ENCODE results near the gene ARTN. TPM values are rescaled to one million over a fixed set of nuclear protein-coding genes. Genes with fewer than 3 reads are reported as not detected.

ARTN gene
- total RNA-seq, 2 donors from 2014 or later, result 4.1 to 5.4 TPM

- Histone ChIP-seq H3K36me3 (no peaks in the 10 kb centered on the region), H3K4me3 (peak overlapping the region; percentile 33 to 47), H3K27ac (peak overlapping the region; percentile 75), H3K4me1 (replicated peaks) (no peaks in the 10 kb centered on the region), H3K9me3 (no peaks in the 10 kb centered on the region), H3K27me3 (replicated peaks; ENCODE audit: insufficient read depth) (no peaks in the 10 kb centered on the region)
- intact Hi-C loops (cut with DNase I), result no loop called here
- TF ChIP-seq CTCF (IDR thresholded peaks at IDR 0.05) (no peak), POLR2AphosphoS5 (IDR thresholded peaks at IDR 0.05) (peak; percentile 32)
- WGBS, result 11% methylated on average over 34 of the region's 48 CpGs
- DNase-seq (ENCODE audit: low spot score), result peak; percentile 58
Observed at GRCh38 chr1:43935711-43936427, 2.3 kb downstream of the ARTN start.

- Histone ChIP-seq H3K36me3 (no peaks in the 10 kb centered on the region), H3K27me3 (replicated peaks; ENCODE audit: insufficient read depth) (no peaks in the 10 kb centered on the region), H3K27ac (peak overlapping the region; percentile 32 to 75), H3K4me1 (replicated peaks) (no peaks in the 10 kb centered on the region), H3K9me3 (no peaks in the 10 kb centered on the region), H3K4me3 (peak overlapping the region; percentile 33 to 47)
- no peak for DNase-seq (ENCODE audit: low spot score)
- WGBS, result 17% methylated on average over 21 of the region's 56 CpGs
- TF ChIP-seq POLR2A (IDR thresholded peaks at IDR 0.05) (no peak), POLR2AphosphoS5 (IDR thresholded peaks at IDR 0.05) (no peak), CTCF (IDR thresholded peaks at IDR 0.05) (peak in 1 of 4 experiments; percentile 37)
- intact Hi-C loops (cut with DNase I), result no loop called here
Observed at GRCh38 chr1:43936431-43937151, 3.0 kb downstream of the ARTN start.

GRCh38 chr1:43937179-43937865 is 3.7 kb downstream of the ARTN start:
- Histone ChIP-seq H3K27ac (no peak overlapping the region), H3K4me3 (no peak overlapping the region), H3K27me3 (replicated peaks; ENCODE audit: insufficient read depth) (no peaks in the 10 kb centered on the region), H3K9me3 (no peaks in the 10 kb centered on the region), H3K4me1 (replicated peaks) (no peaks in the 10 kb centered on the region), H3K36me3 (no peaks in the 10 kb centered on the region)
- no peak for TF ChIP-seq POLR2AphosphoS5 (IDR thresholded peaks at IDR 0.05)
- no peak for TF ChIP-seq POLR2A (IDR thresholded peaks at IDR 0.05)
- no peak for TF ChIP-seq CTCF (IDR thresholded peaks at IDR 0.05)
- intact Hi-C loops (cut with DNase I), result no loop called here
- 88% methylated on average over 8 of the region's 8 CpGs for WGBS
- no peak for DNase-seq (ENCODE audit: low spot score)

GRCh38 chr1:43938383-43938782 is 4.8 kb downstream of the ARTN start:
- H3K4me3 ChIP-seq, result no peak overlapping the region
- H3K27me3 ChIP-seq (replicated peaks; ENCODE audit: insufficient read depth), result no peaks in the 10 kb centered on the region
- no peaks in the 10 kb centered on the region for H3K9me3 ChIP-seq
- no peaks in the 10 kb centered on the region for H3K4me1 ChIP-seq (replicated peaks)
- H3K36me3 ChIP-seq, result no peaks in the 10 kb centered on the region
- no peak for TF ChIP-seq CTCF (IDR thresholded peaks at IDR 0.05)
- TF ChIP-seq POLR2A (IDR thresholded peaks at IDR 0.05), result no peak
- no peak for TF ChIP-seq POLR2AphosphoS5 (IDR thresholded peaks at IDR 0.05)
- intact Hi-C loops (cut with DNase I), result no loop called here
- DNase-seq (ENCODE audit: low spot score), result no peak
- WGBS, result 77% methylated on average over 10 of the region's 10 CpGs
- H3K27ac ChIP-seq, result no peak overlapping the region
